H1 (cell line): ENCODE measurements around the gene CDHR5. TPM values are rescaled to one million over a fixed set of nuclear protein-coding genes. Genes with fewer than 3 reads are reported as not detected.

Experiments used
- BCL11A ChIP-seq, 2 experiments: IDR thresholded peaks; one replicate each; pipeline ENCODE4 v1.6.1; 2011; ENCODE audit warnings: low read depth in 2 of 2, low read length in 2 of 2, mild to moderate bottlenecking in 2 of 2
- CBX5 ChIP-seq: fragments of 300-800, 300-1000 bp; sonication (generic); IDR thresholded peaks from 2 replicates; pipeline ENCODE4 v1.7.1; 2016; ENCODE audit warnings: antibody characterized with exemption, low read length, low read depth
- CREB1 ChIP-seq: IDR thresholded peaks from 2 replicates; pipeline ENCODE4 v1.6.1; 2012; ENCODE audit warnings: inconsistent platforms
- CTBP2 ChIP-seq: IDR thresholded peaks from 2 replicates; pipeline ENCODE4 v1.7.0; 2011; ENCODE audit warnings: borderline replicate concordance, mild to moderate bottlenecking, moderate library complexity, mixed read lengths, low read length; ENCODE audit not compliant: insufficient read depth, insufficient read length
- EGR1 ChIP-seq: IDR thresholded peaks from 2 replicates; pipeline ENCODE4 v1.6.1; 2011; ENCODE audit warnings: low read depth, low read length, borderline replicate concordance
- EP300 ChIP-seq, 2 experiments: IDR thresholded peaks; 1 replicate in 1 of 2; 2 replicates in 1 of 2; pipeline ENCODE4 v1.6.1; 2011 to 2012; ENCODE audit warnings: low read depth in 2 of 2, low read length in 2 of 2, mild to moderate bottlenecking in 2 of 2, borderline replicate concordance in 1 of 2, inconsistent platforms in 1 of 2, moderate library complexity in 1 of 2
- EZH2 ChIP-seq: fragments of 200-600 bp; sonication (generic); IDR thresholded peaks from 2 replicates; pipeline ENCODE4 v1.7.1; 2012; ENCODE audit warnings: low read depth, mild to moderate bottlenecking, moderate library complexity, low read length, inconsistent platforms; ENCODE audit not compliant: severe bottlenecking
- HDAC2 ChIP-seq, 2 experiments: fragments of 300-600 bp in 1 of 2; sonication (generic) in 1 of 2; IDR thresholded peaks; 2 replicates each; pipeline ENCODE4 v1.6.1; 2011 to 2012; ENCODE audit warnings: low read depth in 2 of 2, low read length in 2 of 2, mild to moderate bottlenecking in 2 of 2, moderate library complexity in 2 of 2, borderline replicate concordance in 1 of 2, inconsistent platforms in 1 of 2
- HDAC6 ChIP-seq: IDR thresholded peaks from one replicate; pipeline ENCODE4 v1.7.1; 2012; ENCODE audit warnings: low read depth, mild to moderate bottlenecking, inconsistent platforms, low read length, moderate library complexity
- JUN ChIP-seq: IDR thresholded peaks from 2 replicates; pipeline ENCODE4 v1.6.1; 2011; ENCODE audit warnings: low read depth, mild to moderate bottlenecking, improper control_type of control experiment, low read length
- KDM4A ChIP-seq: IDR thresholded peaks from one replicate; pipeline ENCODE4 v1.7.1; 2012; ENCODE audit warnings: low read depth, mild to moderate bottlenecking, moderate library complexity, low read length, inconsistent platforms; ENCODE audit not compliant: severe bottlenecking
- POLR2AphosphoS5 ChIP-seq: IDR thresholded peaks from 2 replicates; pipeline ENCODE4 v1.6.1; 2011; ENCODE audit warnings: low read depth, low read length
- RFX5 ChIP-seq: IDR thresholded peaks from 2 replicates; pipeline ENCODE4 v1.6.1; 2011; ENCODE audit warnings: low read depth, low read length, improper control_type of control experiment, borderline replicate concordance
- SIX5 ChIP-seq: IDR thresholded peaks from 2 replicates; pipeline ENCODE4 v1.6.1; 2011; ENCODE audit warnings: mild to moderate bottlenecking, low read depth, low read length
- SP2 ChIP-seq: IDR thresholded peaks from 2 replicates; pipeline ENCODE4 v1.6.1; 2012; ENCODE audit warnings: mild to moderate bottlenecking, low read length, inconsistent platforms
- SP4 ChIP-seq: IDR thresholded peaks from 2 replicates; pipeline ENCODE4 v1.6.1; 2012; ENCODE audit warnings: low read length, inconsistent platforms
- SUZ12 ChIP-seq: fragments of 200-600 bp; sonication (generic); IDR thresholded peaks from 2 replicates; pipeline ENCODE4 v1.6.1; 2012; ENCODE audit warnings: mild to moderate bottlenecking, inconsistent platforms, low read length, moderate library complexity, mixed read lengths
- USF2 ChIP-seq: IDR thresholded peaks from 2 replicates; pipeline ENCODE4 v1.6.1; 2011; ENCODE audit warnings: low read length, improper control_type of control experiment
- YY1 ChIP-seq: IDR thresholded peaks from 2 replicates; pipeline ENCODE4 v1.6.1; 2011; ENCODE audit warnings: low read depth, mild to moderate bottlenecking, low read length
- polyA plus RNA-seq, 7 experiments: library from polyadenylated mRNA; depleted of rRNA in 3 of 7; stranded (reverse) in 5 of 7; unstranded in 2 of 7; fragments of >200 nt in 5 of 7; fragments of 200-250 nt in 2 of 7; gene quantifications; 1 replicate in 5 of 7; 2 replicates in 1 of 7; 4 replicates in 1 of 7; pipeline versions ENCODE4 v1.2.1 to v1.2.3, GENCODE V29; 2011 to 2013; ENCODE audit warnings: missing spikeins in 2 of 7, mixed read lengths in 2 of 7
- total RNA-seq: library from RNA; stranded (reverse); fragmentation: NEBNext Ultra II Directional; extraction: Animal tissue kit (Norgen Biotek cat#: 25700); gene quantifications from 2 replicates; pipeline ENCODE4 v1.2.1, GENCODE V29; 2021
- TF ChIP-seq, protein P1 (sequence below), 3 experiments: IDR thresholded peaks; 1 replicate in 2 of 3; 2 replicates in 1 of 3; pipeline versions ENCODE4 v1.5.1 to v1.6.1; 2011; ENCODE audit warnings: low read length in 3 of 3, mild to moderate bottlenecking in 3 of 3, inconsistent platforms in 2 of 3, low read depth in 1 of 3, moderate library complexity in 1 of 3; ENCODE audit not compliant: insufficient read depth in 1 of 3; ENCODE audit errors: control extremely low read depth in 1 of 3

Gene CDHR5
- total and polyA plus RNA-seq, 2 of the 8 experiments (the other 6 are each of a cell fraction or from before 2014, with no cell fraction given) = not detected

DNA sequence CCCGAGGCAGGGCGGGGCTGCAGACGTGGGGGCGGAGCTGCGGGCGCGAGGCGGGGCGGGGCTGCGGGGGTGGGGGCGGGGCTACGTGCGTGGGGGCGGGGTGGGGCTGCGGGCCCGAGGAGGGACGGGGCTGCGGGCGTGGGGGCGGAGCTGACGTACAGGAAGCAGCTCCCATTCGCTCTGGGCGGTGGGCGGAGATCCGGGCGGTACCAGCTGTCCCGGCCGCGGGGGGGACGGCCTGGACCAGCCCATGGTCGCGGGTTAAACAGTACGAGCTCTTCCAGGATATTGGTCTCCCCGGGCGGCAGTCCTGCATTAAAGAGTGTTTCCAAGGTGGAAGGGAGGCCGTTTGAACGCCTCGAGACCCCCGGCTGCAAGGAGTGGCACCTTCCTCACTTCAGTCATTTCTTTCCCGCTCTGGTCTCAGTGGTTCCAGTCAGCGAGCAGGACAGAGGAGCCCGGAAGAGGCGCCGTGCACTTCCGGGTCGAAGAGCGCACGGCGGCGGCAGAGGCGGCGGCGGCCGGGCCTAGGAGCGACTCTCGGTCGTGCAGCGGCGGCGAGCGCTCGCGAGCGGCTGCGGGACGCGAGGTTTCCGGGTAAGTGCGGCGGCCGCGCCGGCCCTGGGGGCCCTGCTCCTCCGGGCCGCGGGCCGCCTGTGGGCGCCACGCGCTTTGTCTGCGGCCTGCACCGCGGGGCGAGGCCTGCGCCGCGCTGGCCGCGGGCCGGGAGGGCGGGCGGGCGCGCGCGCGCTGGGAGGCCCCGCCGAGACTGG is 48.6 kb downstream of the CDHR5 start, which contains the start of gene PHRF1 (continued):
- TF ChIP-seq POLR2AphosphoS5 = peak; percentile 90
- no peak for TF ChIP-seq JUN
- no peak for TF ChIP-seq BCL11A (IDR thresholded peaks at IDR 0.05; ENCODE audit: low read depth in 2 of 2, low read length in 2 of 2)
- TF ChIP-seq SP4 = peak; percentile 83; the same call in 1 of the 2 replicates
- TF ChIP-seq, protein P1, sequence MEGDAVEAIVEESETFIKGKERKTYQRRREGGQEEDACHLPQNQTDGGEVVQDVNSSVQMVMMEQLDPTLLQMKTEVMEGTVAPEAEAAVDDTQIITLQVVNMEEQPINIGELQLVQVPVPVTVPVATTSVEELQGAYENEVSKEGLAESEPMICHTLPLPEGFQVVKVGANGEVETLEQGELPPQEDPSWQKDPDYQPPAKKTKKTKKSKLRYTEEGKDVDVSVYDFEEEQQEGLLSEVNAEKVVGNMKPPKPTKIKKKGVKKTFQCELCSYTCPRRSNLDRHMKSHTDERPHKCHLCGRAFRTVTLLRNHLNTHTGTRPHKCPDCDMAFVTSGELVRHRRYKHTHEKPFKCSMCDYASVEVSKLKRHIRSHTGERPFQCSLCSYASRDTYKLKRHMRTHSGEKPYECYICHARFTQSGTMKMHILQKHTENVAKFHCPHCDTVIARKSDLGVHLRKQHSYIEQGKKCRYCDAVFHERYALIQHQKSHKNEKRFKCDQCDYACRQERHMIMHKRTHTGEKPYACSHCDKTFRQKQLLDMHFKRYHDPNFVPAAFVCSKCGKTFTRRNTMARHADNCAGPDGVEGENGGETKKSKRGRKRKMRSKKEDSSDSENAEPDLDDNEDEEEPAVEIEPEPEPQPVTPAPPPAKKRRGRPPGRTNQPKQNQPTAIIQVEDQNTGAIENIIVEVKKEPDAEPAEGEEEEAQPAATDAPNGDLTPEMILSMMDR (IDR thresholded peaks at IDR 0.05; ENCODE audit: control extremely low read depth in 1 of 3, insufficient read depth in 1 of 3, low read depth in 1 of 3, low read length in 3 of 3) = no peak
- no peak for TF ChIP-seq EZH2
- TF ChIP-seq CBX5 = no peak
- TF ChIP-seq RFX5 = no peak
- TF ChIP-seq EP300 (IDR thresholded peaks at IDR 0.05; ENCODE audit: borderline replicate concordance in 1 of 2, low read depth in 2 of 2, low read length in 2 of 2) = peak in 1 of 2 experiments; percentile 99; a peak in 2 of 3 replicates
- TF ChIP-seq USF2 = no peak
- no peak for TF ChIP-seq CREB1
- TF ChIP-seq EGR1 = no peak
- TF ChIP-seq CTBP2 = no peak
- TF ChIP-seq YY1 = 0 out of 2 replicates have a peak, but pooled peaks have one; percentile 7
- TF ChIP-seq SIX5 = peak; percentile 48
- no peak for TF ChIP-seq SUZ12
- peak; percentile 37 for TF ChIP-seq KDM4A
- no peak for TF ChIP-seq SP2
- TF ChIP-seq HDAC2 (IDR thresholded peaks at IDR 0.05; ENCODE audit: borderline replicate concordance in 1 of 2, low read depth in 2 of 2, low read length in 2 of 2) = no peak
- TF ChIP-seq HDAC6 = no peak
